Adipocyte (in vitro differentiated cells): ENCODE measurements around the gene TVP23C.

Source experiments
- DNase-seq: peaks from one replicate; pipeline ENCODE4 v3.0.0-alpha.2; 2015; ENCODE audit warnings: low read depth
- H3K27me3 ChIP-seq: replicated peaks from 2 replicates; pipeline ENCODE4 v1.7.0; 2013; ENCODE audit warnings: mild to moderate bottlenecking, low read length, moderate library complexity; ENCODE audit not compliant: control insufficient read depth, insufficient read depth
- H3K36me3 ChIP-seq: 2 replicates; pipeline ENCODE4 v1.7.0; 2013; ENCODE audit warnings: low read length, mild to moderate bottlenecking, moderate library complexity; ENCODE audit not compliant: control insufficient read depth, insufficient read depth, severe bottlenecking
- H3K4me1 ChIP-seq: 2 replicates; pipeline ENCODE4 v1.7.0; 2013; ENCODE audit warnings: mild to moderate bottlenecking, low read length, moderate library complexity; ENCODE audit not compliant: control insufficient read depth, insufficient read depth
- H3K4me3 ChIP-seq: 2 replicates; pipeline ENCODE4 v1.7.0; 2013; ENCODE audit warnings: mild to moderate bottlenecking, low read length, moderate library complexity
- H3K9ac ChIP-seq: 2 replicates; pipeline ENCODE4 v1.7.0; 2013; ENCODE audit warnings: mild to moderate bottlenecking, low read length, moderate library complexity
- H3K9me3 ChIP-seq: 2 replicates; pipeline ENCODE4 v1.7.0; 2013; ENCODE audit warnings: mild to moderate bottlenecking, low read length, moderate library complexity; ENCODE audit not compliant: control insufficient read depth

Gene TVP23C

DNA sequence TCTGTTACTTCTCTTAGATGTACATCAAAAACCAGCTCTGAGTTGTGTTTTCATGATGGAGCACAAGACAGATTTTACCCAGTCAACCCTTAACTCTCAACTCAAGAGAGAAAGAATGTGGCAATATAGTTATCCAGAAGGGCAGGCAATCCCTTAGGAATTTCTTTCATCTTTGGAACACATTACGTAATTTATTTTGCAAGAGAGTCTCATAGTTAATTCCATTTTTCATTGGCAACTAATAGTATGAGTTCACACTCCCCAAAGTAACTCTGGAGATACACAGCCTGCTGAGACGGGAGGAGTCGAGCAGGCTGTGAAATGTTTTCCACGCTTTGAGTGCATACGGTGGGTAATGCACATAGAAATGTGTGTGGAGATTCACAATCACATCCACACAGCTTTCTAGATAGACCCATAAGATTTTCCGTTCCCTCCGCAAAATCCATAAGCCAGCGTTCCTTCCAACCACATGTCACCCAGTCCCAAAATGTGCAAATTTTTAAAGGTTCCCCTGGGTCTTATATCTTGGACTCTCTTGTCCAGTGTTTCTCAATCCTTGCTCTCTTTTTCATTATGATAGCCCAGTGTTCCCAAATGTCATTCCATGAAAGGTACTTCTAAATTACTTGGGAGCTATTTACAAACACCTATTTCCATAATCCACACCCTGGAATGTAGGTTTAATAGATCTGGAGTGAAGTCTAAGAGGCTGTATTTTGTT lies 87.5 kb downstream of the TVP23C start:
- Histone ChIP-seq H3K36me3 (no peaks in the 10 kb centered on the region), H3K4me3 (peak overlapping the region; percentile 67), H3K9ac (peak overlapping the region; percentile 75), H3K27me3 (no peaks in the 10 kb centered on the region), H3K4me1 (peaks cover 28% of the 10 kb centered on the region), H3K9me3 (no peaks in the 10 kb centered on the region)
- peak; percentile 75 for DNase-seq

GRCh38 chr17:15472891-15473290 lies 90.4 kb downstream of the TVP23C start:
- Histone ChIP-seq H3K9ac (no peak overlapping the region), H3K4me3 (no peak overlapping the region), H3K9me3 (no peaks in the 10 kb centered on the region), H3K36me3 (no peaks in the 10 kb centered on the region), H3K27me3 (no peaks in the 10 kb centered on the region), H3K4me1 (peaks cover 28% of the 10 kb centered on the region)
- no peak for DNase-seq

- Histone ChIP-seq H3K27me3 (no peaks in the 10 kb centered on the region), H3K36me3 (no peaks in the 10 kb centered on the region), H3K4me1 (peaks cover 14% of the 10 kb centered on the region), H3K9me3 (no peaks in the 10 kb centered on the region), H3K9ac (no peak overlapping the region), H3K4me3 (no peak overlapping the region)
- DNase-seq: no peak
Observed at GRCh38 chr17:15470536-15470935, 92.7 kb downstream of the TVP23C start.

DNA sequence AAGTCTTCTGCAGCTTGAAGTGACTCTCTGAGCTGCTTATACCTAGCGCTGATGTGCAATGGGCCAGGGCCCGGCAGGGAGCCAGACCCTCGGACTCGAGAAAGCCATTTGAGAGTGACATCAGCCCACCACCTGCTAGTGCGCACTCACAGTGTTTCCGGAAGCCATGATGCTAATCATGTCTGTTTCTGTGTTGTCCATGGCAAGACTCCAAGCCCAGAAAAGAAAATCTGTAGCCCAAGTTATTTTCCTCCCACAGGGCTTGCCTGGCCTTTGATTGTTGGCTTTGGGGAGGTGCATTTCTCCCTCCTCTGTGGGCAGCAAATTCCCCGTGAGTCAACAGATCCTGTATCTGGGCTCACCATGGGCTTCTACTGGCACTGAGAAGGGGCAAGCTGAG lies 94.0 kb downstream of the TVP23C start:
- Histone ChIP-seq H3K36me3 (no peaks in the 10 kb centered on the region), H3K9ac (no peak overlapping the region), H3K27me3 (no peaks in the 10 kb centered on the region), H3K4me1 (peaks cover 6% of the 10 kb centered on the region), H3K9me3 (no peaks in the 10 kb centered on the region), H3K4me3 (no peak overlapping the region)
- DNase-seq: no peak

GRCh38 chr17:15468126-15468525 lies 95.2 kb downstream of the TVP23C start:
- Histone ChIP-seq H3K9me3 (no peaks in the 10 kb centered on the region), H3K4me1 (peaks cover 11% of the 10 kb centered on the region), H3K4me3 (no peak overlapping the region), H3K27me3 (no peaks in the 10 kb centered on the region), H3K36me3 (no peaks in the 10 kb centered on the region), H3K9ac (no peak overlapping the region)
- no peak for DNase-seq

GRCh38 chr17:15467592-15467991 lies 95.7 kb downstream of the TVP23C start, which contains the start of gene CDRT4:
Gene CDRT4 (minus strand): TSS chr17:15467621. CDS start chr17:15440238, 27,383 bp downstream.
- Histone ChIP-seq H3K27me3 (no peaks in the 10 kb centered on the region), H3K36me3 (no peaks in the 10 kb centered on the region), H3K4me1 (peaks cover 16% of the 10 kb centered on the region), H3K9me3 (no peaks in the 10 kb centered on the region), H3K4me3 (no peak within 1 kb of the TSS), H3K9ac (no peak within 1 kb of the TSS)
- no peak for DNase-seq

DNA sequence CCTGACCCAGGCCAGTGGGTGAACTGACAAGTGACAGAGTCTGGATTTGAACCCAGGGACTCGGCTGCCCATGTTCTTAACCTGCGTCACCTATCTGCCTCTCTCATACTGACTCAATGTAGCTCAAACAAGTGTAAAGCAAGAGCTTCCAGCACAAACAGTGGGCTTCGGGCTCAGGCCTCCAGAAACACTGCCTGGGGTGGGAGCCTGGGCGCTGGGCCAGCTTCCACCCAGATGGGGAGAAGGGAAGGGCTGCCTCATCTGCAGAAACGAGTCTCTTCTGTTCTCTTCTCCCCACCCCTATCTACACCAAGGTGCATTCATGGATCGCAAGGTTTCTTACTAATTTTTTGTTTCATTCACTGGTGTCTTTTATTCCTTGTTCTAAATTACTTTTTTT lies 97.2 kb downstream of the TVP23C start:
- Histone ChIP-seq H3K27me3 (no peaks in the 10 kb centered on the region), H3K9me3 (no peaks in the 10 kb centered on the region), H3K36me3 (no peaks in the 10 kb centered on the region), H3K9ac (no peak overlapping the region), H3K4me3 (no peak overlapping the region), H3K4me1 (peaks cover 17% of the 10 kb centered on the region)
- DNase-seq: no peak

GRCh38 chr17:15465045-15465701 lies 98.1 kb downstream of the TVP23C start:
- no peaks in the 10 kb centered on the region for H3K27me3 ChIP-seq
- peak overlapping the region; percentile 1 for H3K9ac ChIP-seq
- DNase-seq: no peak
- H3K4me1 ChIP-seq: peaks cover 17% of the 10 kb centered on the region
- no peak overlapping the region for H3K4me3 ChIP-seq
- no peaks in the 10 kb centered on the region for H3K9me3 ChIP-seq
- H3K36me3 ChIP-seq: no peaks in the 10 kb centered on the region

DNA sequence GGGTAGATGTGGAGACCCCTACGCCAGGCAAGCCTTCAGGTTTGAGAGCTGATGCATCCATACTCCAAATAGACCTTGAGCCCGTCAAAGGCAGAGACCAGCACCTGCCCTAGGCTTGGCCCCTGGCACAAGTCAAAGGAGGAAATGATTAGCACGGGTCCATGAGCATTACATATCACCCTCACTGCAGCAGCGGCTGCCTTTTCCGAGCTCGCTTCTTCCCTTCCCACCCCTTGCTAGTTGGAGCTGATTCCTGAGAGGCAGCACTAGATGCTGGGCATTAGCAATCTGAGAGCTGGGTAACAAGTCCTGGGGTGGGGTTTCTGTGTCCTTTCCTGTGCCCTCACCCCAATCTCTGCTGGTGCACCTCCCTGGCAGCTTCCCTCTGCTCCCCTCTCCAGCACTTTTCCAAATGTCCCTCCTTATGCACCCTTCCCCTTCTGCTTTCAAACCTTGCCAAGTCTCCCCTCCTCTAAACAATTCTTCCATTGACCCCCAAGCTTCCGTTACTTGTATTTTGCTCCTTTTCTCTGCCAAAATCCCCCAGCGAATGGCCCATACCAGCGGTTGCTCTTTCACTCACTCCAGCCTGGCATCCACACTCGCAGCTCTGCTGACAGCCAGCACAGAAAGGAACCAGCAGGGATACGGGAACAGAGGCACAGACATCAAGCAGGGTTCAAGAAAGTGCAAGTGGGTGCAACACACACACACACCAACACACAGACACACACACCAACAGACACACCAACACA lies 98.9 kb downstream of the TVP23C start:
- Histone ChIP-seq H3K9me3 (no peaks in the 10 kb centered on the region), H3K27me3 (no peaks in the 10 kb centered on the region), H3K9ac (peak overlapping the region; percentile 1), H3K4me3 (no peak overlapping the region), H3K36me3 (no peaks in the 10 kb centered on the region), H3K4me1 (peaks cover 17% of the 10 kb centered on the region)
- DNase-seq: no peak

DNA sequence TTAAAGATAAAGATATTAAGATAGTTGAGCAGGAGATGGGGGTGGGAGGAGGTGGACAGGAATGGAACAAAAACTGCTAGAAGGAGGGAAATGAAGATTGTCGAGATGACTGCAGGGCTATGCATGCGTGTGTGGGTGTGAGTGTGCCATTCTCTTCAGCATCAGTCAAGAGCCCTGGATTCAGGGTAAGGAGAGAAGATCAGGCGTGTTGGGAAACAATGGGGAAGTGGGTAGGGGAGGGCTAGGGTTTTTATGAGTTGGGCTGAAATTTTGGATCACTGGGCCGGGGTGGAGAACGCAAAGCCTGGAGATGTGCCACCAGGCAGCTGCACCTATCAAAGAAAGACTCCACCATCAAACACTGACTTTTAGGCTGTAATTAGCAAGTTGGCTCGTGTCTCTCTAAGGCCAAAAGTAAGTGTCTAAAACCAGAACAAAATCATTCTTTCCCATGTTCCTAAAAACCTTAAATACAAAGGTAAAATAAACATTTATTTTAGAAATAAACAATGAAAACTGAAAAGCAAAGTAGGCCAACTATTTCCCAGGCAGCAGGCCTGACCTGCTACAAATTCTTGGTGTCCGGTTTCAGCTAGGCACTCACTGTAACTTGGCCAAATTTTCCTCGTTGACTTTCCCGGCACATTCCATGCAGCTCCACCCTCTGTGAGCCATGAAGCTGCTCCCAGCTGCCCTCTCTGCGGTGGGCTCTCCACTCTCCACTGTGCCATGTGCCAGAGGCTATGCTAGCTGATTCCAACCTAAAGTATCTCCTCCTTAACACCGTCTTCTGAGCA lies 100.1 kb downstream of the TVP23C start:
- Histone ChIP-seq H3K9me3 (no peaks in the 10 kb centered on the region), H3K4me1 (peaks cover 27% of the 10 kb centered on the region), H3K9ac (peak overlapping the region; percentile 18), H3K36me3 (no peaks in the 10 kb centered on the region), H3K4me3 (no peak overlapping the region), H3K27me3 (no peaks in the 10 kb centered on the region)
- DNase-seq: peak; percentile 89

DNA sequence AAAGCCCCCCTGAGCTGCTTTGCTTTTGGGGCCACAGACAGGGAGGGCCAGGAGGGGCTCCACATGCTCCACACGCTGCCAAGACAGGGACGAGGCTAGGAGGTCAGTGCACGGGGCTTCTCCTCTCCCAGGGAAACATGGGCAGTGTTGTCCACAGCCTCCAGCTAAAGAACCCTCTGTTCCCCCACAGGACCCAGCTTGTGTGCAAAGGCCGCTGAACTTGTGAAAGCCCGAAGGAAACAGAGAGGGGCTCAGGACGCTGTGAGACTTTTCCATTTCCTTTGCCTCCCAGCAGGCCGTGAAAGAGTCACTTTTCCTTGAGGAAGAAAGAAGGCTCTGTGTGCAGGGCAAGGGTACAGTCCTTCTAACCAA lies 105.6 kb downstream of the TVP23C start:
- peak overlapping the region; percentile 74 for H3K9ac ChIP-seq
- H3K4me1 ChIP-seq: peaks cover 53% of the 10 kb centered on the region
- no peaks in the 10 kb centered on the region for H3K27me3 ChIP-seq
- no peak for DNase-seq
- peaks cover 9% of the 10 kb centered on the region for H3K9me3 ChIP-seq
- peak overlapping the region; percentile 48 for H3K4me3 ChIP-seq
- H3K36me3 ChIP-seq: no peaks in the 10 kb centered on the region
